ENCODE data around the gene FZR1.
"Not testable (repeated sequence)": the region's sequence is repeated elsewhere in the genome, so short reads cannot be mapped to it uniquely, and the experiment has no call there.

FZR1 gene

GRCh38 chr19:3563709-3564524, 57.8 kb downstream of the FZR1 start:
- H3K18ac ChIP-seq (ENCODE audit: low read length) = peak overlapping the region; percentile 54
- no peak overlapping the region for H2AFZ ChIP-seq (ENCODE audit: insufficient read depth, low read length, poor library complexity)
- H3K4me1 ChIP-seq (ENCODE audit: control insufficient read depth in 1 of 2, insufficient read depth in 2 of 2, low read length in 2 of 2) = peaks cover 16 to 19% of the 10 kb centered on the region in 2 experiments
- H3K36me3 ChIP-seq (ENCODE audit: control insufficient read depth in 1 of 2, insufficient read depth in 2 of 2, low read length in 2 of 2) = no peaks in the 10 kb centered on the region
- peak overlapping the region; percentile 98 for H4K91ac ChIP-seq (ENCODE audit: low read depth, low read length)
- H3K23ac ChIP-seq (ENCODE audit: low read length) = no peak overlapping the region
- peak overlapping the region; percentile 66 for H3K27ac ChIP-seq (ENCODE audit: low read depth, low read length)
- peaks cover 2% of the 10 kb centered on the region for H3K79me2 ChIP-seq (ENCODE audit: control insufficient read depth, insufficient read depth, low read length, poor library complexity)
- H2AK5ac ChIP-seq (ENCODE audit: low read length) = peak overlapping the region; percentile 57
- H3K4me3 ChIP-seq (ENCODE audit: low read depth, low read length) = no peak overlapping the region
- H3K4ac ChIP-seq (ENCODE audit: low read depth, low read length) = peak overlapping the region; percentile 80
- peak in 1 of 2 donors; percentile 27 for DNase-seq
- H2BK120ac ChIP-seq (ENCODE audit: insufficient read depth, low read length, poor library complexity) = peak overlapping the region; percentile 95
- H3K27me3 ChIP-seq (ENCODE audit: insufficient read depth, low read length) = no peaks in the 10 kb centered on the region
- no CpG with 5 or more reads among the region's 17 CpGs for WGBS (ENCODE audit: extremely low coverage, insufficient coverage, insufficient read length)
- peak overlapping the region; percentile 62 for H4K8ac ChIP-seq (ENCODE audit: low read depth, low read length)
- peak overlapping the region; percentile 26 for H4K12ac ChIP-seq (ENCODE audit: low read depth, low read length)
- H3K9me3 ChIP-seq (ENCODE audit: insufficient read depth, low read depth, low read length) = no peaks in the 10 kb centered on the region
- peaks cover 24% of the 10 kb centered on the region for H3K79me1 ChIP-seq (ENCODE audit: low read length)
- peak overlapping the region; percentile 94 for H2BK12ac ChIP-seq (ENCODE audit: low read length)
- H3K4me2 ChIP-seq (ENCODE audit: low read length) = peak overlapping the region; percentile 30
- H2BK5ac ChIP-seq (ENCODE audit: low read depth, low read length, poor library complexity) = peak overlapping the region; percentile 85
- peak overlapping the region; percentile 38 for H3K14ac ChIP-seq (ENCODE audit: low read length)
- H3K9ac ChIP-seq (ENCODE audit: low read length) = no peak overlapping the region

- Histone ChIP-seq H3K4ac (ENCODE audit: low read depth, low read length) (no peak overlapping the region), H3K79me2 (ENCODE audit: control insufficient read depth, insufficient read depth, low read length, poor library complexity) (peaks cover 2% of the 10 kb centered on the region), H3K14ac (ENCODE audit: low read length) (no peak overlapping the region), H3K9ac (ENCODE audit: low read length) (no peak overlapping the region), H3K27ac (ENCODE audit: low read depth, low read length) (peak overlapping the region; percentile 88), H4K91ac (ENCODE audit: low read depth, low read length) (peak overlapping the region; percentile 71), H2BK12ac (ENCODE audit: low read length) (peak overlapping the region; percentile 39), H3K27me3 (ENCODE audit: insufficient read depth, low read length) (no peaks in the 10 kb centered on the region), H4K12ac (ENCODE audit: low read depth, low read length) (no peak overlapping the region), H2AFZ (ENCODE audit: insufficient read depth, low read length, poor library complexity) (no peak overlapping the region), H3K18ac (ENCODE audit: low read length) (no peak overlapping the region), H3K4me1 (ENCODE audit: control insufficient read depth in 1 of 2, insufficient read depth in 2 of 2, low read length in 2 of 2) (peaks cover 16 to 19% of the 10 kb centered on the region in 2 experiments), H3K9me3 (ENCODE audit: insufficient read depth, low read depth, low read length) (no peaks in the 10 kb centered on the region), H3K23ac (ENCODE audit: low read length) (no peak overlapping the region), H2AK5ac (ENCODE audit: low read length) (peak overlapping the region; percentile 57), H3K36me3 (ENCODE audit: control insufficient read depth in 1 of 2, insufficient read depth in 2 of 2, low read length in 2 of 2) (no peaks in the 10 kb centered on the region), H2BK120ac (ENCODE audit: insufficient read depth, low read length, poor library complexity) (no peak overlapping the region), H3K79me1 (ENCODE audit: low read length) (peaks cover 24% of the 10 kb centered on the region), H4K8ac (ENCODE audit: low read depth, low read length) (peak overlapping the region; percentile 87), H2BK5ac (ENCODE audit: low read depth, low read length, poor library complexity) (peak overlapping the region; percentile 70), H3K4me3 (ENCODE audit: low read depth, low read length) (no peak overlapping the region), H3K4me2 (ENCODE audit: low read length) (no peak overlapping the region)
- peak; percentile 97 for DNase-seq
- WGBS (ENCODE audit: extremely low coverage, insufficient coverage, insufficient read length) = no CpG with 5 or more reads among the region's 19 CpGs
Observed at GRCh38 chr19:3565139-3565538, 59.0 kb downstream of the FZR1 start.

GRCh38 chr19:3570042-3570441, 63.9 kb downstream of the FZR1 start:
- not testable (repeated sequence) for H3K36me3 ChIP-seq (ENCODE audit: control insufficient read depth in 1 of 2, insufficient read depth in 2 of 2, low read length in 2 of 2); H2AFZ ChIP-seq (ENCODE audit: insufficient read depth, low read length, poor library complexity); H3K27ac ChIP-seq (ENCODE audit: low read depth, low read length); H2AK5ac ChIP-seq (ENCODE audit: low read length); H2BK120ac ChIP-seq (ENCODE audit: insufficient read depth, low read length, poor library complexity); H3K18ac ChIP-seq (ENCODE audit: low read length); DNase-seq; H3K14ac ChIP-seq (ENCODE audit: low read length); H4K8ac ChIP-seq (ENCODE audit: low read depth, low read length); H2BK5ac ChIP-seq (ENCODE audit: low read depth, low read length, poor library complexity); H4K91ac ChIP-seq (ENCODE audit: low read depth, low read length); H3K27me3 ChIP-seq (ENCODE audit: insufficient read depth, low read length); H4K12ac ChIP-seq (ENCODE audit: low read depth, low read length); H2BK12ac ChIP-seq (ENCODE audit: low read length); H3K9ac ChIP-seq (ENCODE audit: low read length); H3K79me2 ChIP-seq (ENCODE audit: control insufficient read depth, insufficient read depth, low read length, poor library complexity); H3K4me2 ChIP-seq (ENCODE audit: low read length); H3K4me3 ChIP-seq (ENCODE audit: low read depth, low read length); H3K4ac ChIP-seq (ENCODE audit: low read depth, low read length); H3K23ac ChIP-seq (ENCODE audit: low read length); H3K9me3 ChIP-seq (ENCODE audit: insufficient read depth, low read depth, low read length)
- Histone ChIP-seq H3K79me1 (ENCODE audit: low read length) (peaks cover 23% of the 10 kb centered on the region), H3K4me1 (ENCODE audit: control insufficient read depth in 1 of 2, insufficient read depth in 2 of 2, low read length in 2 of 2) (peaks cover 13 to 14% of the 10 kb centered on the region in 2 experiments)
- no CpG with 5 or more reads among the region's 11 CpGs for WGBS (ENCODE audit: extremely low coverage, insufficient coverage, insufficient read length)

DNA sequence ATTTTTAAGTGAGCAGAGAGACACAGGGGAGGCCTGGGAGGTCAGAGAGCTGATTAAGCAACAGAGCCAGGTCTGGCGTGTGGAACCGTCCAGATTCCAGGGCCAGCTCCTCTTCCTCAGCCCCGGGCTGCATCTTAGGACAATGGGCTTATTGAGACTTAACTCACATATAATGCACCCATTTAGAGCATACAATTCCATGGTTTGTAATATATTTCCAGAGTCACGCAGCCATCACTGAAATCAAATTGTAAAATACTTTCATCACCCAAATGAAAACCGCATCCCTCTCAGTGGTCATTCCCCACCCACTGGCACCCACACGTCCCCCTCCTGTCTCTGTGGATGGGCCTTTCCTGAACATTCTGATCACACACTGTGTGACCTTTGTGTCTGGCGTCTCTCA, 64.5 kb downstream of the FZR1 start:
- Histone ChIP-seq H3K14ac (ENCODE audit: low read length) (no peak overlapping the region), H3K18ac (ENCODE audit: low read length) (no peak overlapping the region), H4K8ac (ENCODE audit: low read depth, low read length) (peak overlapping the region; percentile 43), H3K9me3 (ENCODE audit: insufficient read depth, low read depth, low read length) (no peaks in the 10 kb centered on the region), H3K4ac (ENCODE audit: low read depth, low read length) (no peak overlapping the region), H3K36me3 (ENCODE audit: control insufficient read depth in 1 of 2, insufficient read depth in 2 of 2, low read length in 2 of 2) (peaks cover 11 to 12% of the 10 kb centered on the region in 2 experiments), H2AK5ac (ENCODE audit: low read length) (no peak overlapping the region), H3K27me3 (ENCODE audit: insufficient read depth, low read length) (no peaks in the 10 kb centered on the region), H3K9ac (ENCODE audit: low read length) (no peak overlapping the region), H2AFZ (ENCODE audit: insufficient read depth, low read length, poor library complexity) (no peak overlapping the region), H3K79me2 (ENCODE audit: control insufficient read depth, insufficient read depth, low read length, poor library complexity) (peaks cover 7% of the 10 kb centered on the region), H4K12ac (ENCODE audit: low read depth, low read length) (no peak overlapping the region), H4K91ac (ENCODE audit: low read depth, low read length) (peak overlapping the region; percentile 72), H3K23ac (ENCODE audit: low read length) (no peak overlapping the region), H3K4me2 (ENCODE audit: low read length) (no peak overlapping the region), H3K79me1 (ENCODE audit: low read length) (peaks cover 19% of the 10 kb centered on the region), H2BK120ac (ENCODE audit: insufficient read depth, low read length, poor library complexity) (no peak overlapping the region), H2BK5ac (ENCODE audit: low read depth, low read length, poor library complexity) (peak overlapping the region; percentile 77), H3K27ac (ENCODE audit: low read depth, low read length) (peak overlapping the region; percentile 25), H3K4me3 (ENCODE audit: low read depth, low read length) (no peak overlapping the region), H2BK12ac (ENCODE audit: low read length) (peak overlapping the region; percentile 96), H3K4me1 (ENCODE audit: control insufficient read depth in 1 of 2, insufficient read depth in 2 of 2, low read length in 2 of 2) (peaks cover 10% of the 10 kb centered on the region in 2 experiments)
- WGBS (ENCODE audit: extremely low coverage, insufficient coverage, insufficient read length) = no CpG with 5 or more reads among the region's 7 CpGs
- no peak for DNase-seq
